Bone marrow (tissue), 2 donors: ENCODE measurements around the gene EVX1.

Experiments
- DNase-seq, 2 donors: peaks; one replicate each; lab custom pipeline; 2025; lab: John Stamatoyannopoulos, UW

EVX1 gene

DNA sequence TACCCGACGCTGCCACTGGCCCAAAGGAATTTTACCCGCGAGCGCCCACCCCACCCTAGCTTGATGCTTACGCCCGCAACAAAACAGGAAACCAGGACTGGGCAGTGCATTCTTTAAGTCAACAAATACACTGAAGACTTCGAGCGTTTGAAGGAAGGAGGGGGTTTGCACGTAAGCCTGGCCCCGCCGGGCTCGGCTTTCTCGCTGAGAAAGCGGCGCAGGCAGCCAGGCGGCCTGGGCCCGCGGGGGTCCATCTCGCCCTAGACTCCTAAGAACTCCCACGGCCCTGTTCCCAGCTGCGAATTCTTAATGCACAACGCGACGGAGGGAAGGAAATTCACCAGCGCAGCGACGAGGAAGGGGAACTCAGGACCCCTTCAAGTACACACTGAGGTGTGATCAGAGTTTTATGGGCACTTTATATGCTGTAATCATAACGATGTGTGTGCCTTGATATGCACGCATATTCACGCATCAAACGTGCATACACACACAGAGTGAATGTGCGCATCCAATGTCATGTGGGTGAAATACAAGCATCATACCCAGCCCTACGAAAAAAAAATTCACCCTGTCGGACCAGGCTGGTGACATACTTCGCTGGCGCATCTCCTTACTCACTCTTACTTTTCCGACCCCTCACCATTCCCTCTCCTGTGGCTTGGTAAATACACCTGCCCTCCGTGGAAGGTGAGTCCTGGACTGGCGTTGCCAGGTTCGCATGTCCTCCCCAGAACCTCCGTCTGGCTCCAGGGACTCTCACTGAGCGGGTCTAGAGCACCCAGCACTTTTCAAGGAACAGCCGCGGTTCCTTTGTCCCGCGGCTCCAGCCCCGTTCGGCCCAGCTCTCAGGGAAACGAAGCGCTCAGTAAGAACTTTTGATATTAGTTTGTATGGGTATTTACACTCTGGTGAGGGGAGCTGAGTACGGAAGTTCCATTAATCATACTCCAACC lies 37.0 kb upstream of the EVX1 start:
- no peak for DNase-seq

DNA sequence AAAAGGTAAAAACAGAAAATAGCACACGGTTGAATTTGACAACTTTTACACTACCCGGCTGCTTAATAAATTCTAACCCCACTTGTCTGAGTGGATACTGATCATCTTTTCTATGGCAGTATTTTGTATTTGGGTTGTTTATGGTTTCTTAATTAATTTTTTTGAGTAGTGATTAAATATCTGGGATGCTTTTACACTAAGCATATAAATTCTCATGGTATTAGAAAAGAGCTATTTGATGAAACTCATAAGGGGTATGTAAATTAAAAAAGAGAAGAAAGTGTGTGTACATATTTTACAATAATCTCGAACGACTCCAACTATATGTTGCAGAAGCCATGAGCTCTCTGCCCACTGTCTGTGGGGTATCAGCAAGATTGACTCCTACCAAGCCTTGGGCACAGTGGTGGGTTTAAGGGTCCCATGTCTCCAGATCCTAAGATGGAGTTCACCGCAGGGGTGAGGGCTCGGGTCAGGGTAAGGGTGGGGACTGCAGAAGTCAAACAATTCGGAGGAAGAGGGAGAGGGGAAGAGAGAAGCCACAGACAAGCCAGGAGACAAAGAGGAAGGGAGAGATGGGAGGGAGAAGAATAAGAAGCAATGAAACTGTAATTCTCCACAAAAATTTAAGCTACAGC lies 35.1 kb upstream of the EVX1 start:
- DNase-seq: no peak

DNA sequence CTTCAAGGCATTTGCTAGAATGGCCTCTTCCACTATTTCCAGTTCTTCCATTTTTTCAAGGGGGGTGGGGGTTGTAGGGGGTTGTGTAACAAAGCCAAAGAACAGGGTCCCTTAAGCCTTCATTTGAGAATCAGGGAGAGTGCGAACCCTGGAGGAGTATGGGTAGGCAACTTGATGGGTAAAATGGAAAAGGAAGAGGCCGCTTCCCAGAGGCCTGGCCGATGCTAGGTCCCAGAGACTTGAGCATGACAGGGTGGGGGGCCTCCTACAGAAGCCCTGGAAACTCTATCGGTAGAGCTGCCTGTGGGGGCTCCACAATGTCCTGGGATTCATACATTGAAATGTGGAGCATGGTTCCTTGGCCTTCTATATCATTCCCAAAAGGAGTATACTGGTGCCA lies 33.6 kb upstream of the EVX1 start:
- DNase-seq: no peak

DNA sequence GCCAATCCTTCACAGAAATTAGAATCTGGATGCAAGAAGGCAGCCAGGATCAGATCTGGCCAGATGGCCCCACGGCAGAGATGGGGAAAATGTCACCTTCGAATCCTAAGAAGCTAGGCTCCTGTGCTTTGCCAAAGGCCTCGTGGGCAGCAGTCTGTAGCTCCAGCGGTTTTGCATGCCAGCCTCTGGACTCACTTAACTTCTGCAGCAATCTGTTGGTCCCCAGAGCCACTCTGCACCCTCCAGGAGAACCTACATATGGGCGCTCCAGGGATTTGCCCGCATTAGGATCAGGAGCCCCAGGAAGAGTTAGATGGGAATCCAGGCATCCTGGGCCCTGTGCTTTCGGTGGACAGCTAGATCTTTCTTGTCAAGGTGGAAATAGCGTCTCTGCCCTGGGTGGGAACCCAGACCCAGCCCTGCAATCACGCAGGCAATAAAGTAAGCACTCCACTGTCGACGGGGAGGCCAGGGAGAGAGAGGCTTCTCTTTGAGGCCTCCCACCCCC lies 32.6 kb upstream of the EVX1 start:
- DNase-seq: no peak

DNA sequence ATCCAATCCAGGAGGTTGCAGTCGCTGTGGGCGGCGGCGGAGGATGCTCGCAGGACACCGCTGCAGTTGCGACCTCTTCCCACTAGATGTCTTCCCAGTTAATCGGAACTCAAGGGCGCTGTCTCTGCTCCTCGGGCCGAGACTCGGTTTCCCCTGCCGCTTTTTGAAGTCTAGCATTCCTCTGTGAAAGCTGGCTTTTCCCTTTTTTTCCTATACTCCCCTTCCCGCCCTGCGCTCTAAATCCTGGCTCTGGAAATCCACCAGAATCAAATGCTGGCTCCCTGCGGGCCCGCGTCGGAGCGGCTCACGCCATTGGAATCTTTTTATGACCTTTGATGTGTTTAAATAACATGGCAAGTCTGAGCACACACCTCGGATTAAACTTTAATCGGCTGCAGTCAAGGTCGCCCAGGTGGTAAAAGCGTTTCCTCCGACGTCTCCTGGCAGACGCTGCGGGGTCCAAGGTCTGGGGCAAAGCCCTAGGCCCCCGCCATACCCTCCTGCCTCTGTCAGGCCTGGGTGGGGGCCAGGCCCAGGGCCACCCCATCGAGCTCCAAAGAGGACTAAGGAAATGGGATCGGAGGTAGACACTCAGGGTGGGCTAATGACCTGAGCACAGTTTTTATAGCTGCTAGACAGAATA lies 32.0 kb upstream of the EVX1 start:
- DNase-seq: peak in 1 of 2 donors; percentile 20

DNA sequence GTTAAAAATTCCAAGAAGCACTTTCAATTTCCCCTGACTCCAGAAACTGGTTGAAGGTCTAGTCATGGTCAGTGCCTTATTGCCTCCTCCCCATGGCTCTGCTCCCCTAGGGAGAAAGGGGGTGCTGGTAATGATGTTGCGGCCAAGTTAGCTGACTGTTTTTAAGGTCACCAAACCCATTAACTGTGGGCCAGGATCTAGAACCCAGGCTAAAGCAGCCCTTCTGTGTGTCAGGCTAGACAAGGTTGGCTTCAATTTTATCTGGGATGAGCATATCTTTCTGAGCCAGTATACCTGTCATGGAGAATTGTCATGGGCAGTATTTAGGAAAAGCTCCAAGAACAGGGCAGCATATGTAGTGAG lies 31.5 kb upstream of the EVX1 start:
- no peak for DNase-seq

DNA sequence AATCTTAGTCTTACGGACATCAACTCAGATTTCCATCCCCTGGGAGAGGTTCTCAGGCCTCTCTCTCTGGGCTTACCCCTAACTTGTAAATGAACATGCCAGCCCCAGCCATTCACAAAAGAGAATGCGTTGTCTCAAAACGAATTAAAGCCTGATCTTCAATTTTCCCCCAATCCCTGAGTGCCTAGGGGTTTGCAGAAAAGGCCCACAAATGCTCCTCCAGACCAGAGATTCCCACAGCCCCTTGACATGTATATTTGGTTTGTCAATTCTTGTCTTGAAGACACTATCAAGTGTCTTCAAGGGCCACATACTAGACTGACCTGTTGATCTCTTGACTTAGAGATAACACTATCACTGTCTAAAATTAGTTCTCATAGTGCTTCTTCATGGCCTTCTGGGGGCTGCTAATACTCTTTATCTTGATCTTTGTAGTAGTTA lies 30.8 kb upstream of the EVX1 start:
- DNase-seq: no peak

DNA sequence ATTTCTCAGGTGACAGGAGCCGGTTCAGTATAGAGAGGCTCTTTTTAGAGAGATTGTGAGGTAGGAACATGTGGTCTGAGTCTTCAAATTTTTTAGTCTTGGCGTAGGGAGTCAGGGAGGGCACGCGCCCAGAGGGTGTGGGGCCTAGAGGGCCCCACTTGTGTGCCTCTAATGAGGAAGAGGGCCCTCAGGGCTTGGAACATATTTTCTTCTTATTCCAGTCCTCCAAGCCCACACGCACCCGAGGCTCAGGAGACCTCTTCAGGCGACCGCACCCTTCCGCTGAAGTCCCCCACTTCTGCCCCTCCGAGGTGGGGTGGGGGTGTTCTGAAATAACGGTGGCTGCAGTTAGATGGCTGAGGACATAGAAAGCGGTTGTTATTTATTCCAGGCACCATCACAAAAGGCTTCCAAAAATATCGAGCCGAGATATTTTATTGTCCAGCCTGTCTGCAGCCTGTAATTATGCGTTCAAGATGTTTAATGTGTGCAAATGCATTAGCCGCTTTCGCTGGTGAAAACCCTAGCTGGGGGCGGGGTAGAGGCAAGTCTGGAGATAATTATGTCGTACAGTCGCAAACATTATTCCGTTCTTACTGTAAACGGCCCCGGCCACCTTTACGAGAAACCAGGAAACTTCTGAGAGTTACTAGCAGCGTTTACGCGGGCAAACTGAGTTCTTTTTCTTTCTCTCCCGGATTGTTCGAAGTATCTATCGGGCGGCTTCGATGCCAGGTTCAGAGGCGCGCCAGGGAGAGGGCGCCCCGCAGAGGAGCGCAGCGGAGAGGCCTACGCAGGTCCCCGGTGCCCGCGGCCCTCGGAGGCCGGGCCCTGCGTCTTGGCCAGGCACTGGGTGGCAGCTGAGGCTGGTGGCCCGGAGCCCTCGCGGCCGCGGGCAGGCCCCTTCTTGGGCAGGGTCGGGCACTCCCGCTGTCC lies 29.8 kb upstream of the EVX1 start:
- no peak for DNase-seq

DNA sequence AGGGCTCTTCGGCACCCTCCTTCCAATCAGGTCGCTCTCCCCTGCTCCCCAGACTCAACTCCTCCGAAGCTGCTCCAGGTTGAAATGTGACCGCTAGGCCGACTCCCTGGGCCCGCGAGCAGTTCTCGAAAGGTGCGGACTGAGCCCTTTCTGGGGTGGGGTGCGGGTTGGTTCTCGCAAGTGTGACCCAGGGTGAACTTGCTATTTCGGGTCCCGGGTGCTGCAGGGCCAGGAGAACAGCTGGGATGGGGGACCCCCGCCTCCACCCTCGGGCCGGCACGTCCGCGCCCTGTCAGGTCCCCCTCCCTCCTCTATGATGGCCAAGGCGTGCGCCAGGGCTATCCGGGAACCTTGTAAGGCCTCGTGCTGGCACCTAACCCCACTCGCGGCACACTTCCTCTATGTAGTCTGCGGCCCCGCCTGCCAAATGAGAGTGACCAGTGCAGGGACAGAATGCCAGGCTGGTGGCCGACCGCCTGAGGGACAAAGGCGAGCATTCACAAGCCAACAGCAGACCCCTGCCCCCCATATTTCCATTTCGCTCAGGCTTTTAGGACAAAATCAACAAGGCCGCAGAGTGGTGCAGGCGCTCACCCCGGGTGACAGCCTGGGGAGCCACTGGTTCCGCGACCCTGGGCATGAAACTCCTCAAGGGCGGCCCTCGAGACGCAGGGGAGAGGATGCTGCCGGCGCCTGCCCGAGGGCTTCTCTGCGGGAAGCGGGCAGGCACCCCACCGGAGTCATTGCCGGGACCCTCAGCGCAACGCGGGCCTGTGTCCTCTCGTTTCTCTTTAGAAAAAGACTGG lies 29.0 kb upstream of the EVX1 start:
- no peak for DNase-seq

DNA sequence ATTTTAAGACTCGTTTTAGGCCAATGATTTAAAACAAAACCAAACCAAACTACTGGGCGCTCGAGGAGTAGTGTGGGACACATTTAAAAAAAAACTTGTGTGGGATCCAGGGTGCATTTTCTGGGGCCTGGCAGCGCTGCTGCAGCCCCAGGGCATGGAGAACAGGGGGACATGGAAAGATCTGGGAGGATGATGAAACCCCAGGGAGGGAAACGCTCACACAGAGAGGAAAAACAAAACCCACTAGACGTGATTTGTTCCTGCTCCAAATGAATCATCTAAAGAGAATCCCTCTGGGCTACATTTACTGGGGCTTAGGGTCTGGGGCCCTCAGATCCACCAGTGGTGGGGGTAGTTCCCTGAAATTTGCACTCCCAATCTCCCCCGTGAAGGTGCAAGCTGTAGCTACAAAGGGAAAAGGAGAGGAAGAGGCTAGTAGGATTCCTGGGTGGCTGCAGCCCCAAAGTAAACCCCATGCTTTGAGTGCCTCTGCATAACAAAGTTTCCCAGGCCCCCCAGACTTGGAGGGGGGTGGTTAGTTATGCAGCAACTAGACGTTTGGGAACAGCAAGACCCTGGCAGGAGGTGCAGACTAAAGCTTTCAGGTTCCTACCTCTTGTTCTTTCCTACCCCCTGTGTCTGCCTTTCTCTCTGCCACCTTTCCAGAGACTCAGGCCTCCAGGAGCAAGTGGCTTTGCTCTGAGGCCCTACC lies 28.2 kb upstream of the EVX1 start:
- no peak for DNase-seq

DNA sequence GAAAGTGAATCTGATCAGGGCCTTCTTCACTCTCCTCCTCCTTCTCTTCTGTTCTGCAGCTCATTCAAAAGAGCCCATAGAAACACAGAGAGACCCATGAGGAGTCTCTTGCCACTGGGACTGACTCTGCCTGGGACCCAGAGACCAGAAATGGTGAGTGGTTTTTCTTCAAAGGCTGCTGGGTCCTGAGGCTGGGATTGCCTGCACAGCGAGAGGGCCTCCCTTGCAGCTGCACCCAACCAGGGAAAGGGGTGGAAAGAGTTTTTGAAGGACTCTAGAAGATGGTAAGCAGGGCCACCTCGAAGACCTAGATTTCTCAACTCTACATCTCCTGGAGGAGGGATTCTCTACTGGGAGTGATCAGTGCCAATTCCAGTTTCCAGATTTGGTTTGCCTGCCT lies 27.2 kb upstream of the EVX1 start:
- no peak for DNase-seq

DNA sequence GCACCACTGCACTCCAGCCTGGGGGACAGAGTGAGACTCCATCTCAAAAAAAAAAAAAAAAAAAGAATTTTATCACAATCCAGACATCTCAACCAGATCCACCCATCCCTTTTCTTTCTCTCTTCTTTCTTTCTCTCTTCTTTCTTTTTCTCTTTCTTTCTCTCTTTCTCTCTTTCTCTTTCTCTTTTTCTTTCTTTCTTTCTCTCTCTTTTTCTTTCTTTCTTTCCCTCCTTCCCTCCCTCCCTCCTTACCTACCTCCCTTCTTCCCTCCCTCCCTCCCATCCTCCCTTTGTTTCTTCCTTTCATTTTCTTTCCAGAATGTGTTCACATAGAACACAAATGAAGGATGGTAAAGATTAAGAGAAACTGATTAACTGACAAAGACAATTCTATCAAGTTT lies 24.7 kb upstream of the EVX1 start:
- no peak for DNase-seq

DNA sequence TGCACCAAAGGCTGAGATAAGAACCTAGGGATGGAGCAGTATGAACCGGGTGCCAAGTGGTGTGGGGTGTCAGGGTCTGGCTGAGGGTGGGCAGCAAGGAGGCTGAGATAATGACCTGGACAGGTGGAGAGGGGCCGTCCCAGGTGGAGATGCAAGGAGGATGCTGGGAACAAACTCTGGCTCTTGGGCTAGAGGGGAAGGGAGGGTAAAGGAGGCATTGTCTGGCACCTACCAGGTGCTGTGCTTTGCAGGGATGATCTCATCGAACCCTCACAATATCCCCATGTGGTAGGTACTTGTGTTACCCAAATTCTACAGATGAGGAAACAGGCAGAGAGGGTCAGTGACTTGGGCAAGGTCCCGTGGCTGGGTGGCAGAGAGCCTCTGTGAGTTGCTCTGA lies 22.8 kb upstream of the EVX1 start:
- no peak for DNase-seq

DNA sequence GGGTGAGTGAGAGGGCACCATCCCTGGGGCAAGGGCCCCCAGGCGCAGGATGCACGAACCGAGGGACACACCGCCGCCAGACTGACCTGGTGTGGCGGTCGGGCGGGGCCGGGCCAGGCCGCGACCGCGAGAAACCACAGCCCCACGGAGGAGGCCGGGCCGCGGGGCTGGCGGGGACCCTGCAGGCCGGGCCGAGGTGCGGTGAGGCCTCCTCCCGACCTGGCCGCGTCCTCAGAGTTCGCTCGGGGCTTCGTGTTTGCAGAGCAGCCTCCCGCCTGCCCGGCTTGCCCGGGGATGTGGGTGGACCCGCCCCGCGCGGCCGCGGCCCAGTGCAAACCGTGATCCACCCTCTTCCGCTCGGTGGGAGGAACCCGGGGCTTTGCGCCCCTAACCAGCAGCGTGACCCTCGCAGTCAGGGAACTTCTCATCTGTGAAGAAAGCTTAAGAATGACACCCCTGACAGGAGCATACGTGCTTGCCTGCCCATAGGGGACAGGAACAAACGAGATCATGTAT lies 22.1 kb upstream of the EVX1 start:
- no peak for DNase-seq

DNA sequence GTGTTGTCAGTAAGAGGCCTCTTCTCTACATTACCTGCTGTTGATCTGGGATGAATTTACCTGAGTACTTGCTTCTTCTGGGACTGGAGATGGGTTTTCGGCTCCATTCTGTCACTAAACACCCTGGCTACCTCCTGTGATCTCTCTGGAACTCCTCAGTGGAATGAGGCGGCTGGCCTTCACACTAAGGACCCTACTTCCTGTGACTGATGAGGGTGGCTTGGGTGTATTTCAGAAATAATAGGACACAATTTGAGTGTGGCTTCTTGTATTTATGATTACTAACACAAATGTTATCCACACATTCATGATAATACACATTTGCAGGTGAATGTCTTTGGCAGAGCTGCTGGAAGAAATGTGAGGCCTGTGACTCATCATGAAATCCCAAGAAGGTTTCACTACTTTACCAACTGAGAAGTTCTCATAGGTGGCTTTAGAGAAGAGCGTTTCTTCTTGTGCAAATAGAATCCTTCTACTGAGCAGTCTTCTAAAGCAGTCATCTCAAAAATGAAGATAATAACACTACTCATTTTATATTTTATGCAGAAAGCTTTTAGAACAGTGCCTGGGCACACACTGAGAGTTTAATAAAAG lies 21.3 kb upstream of the EVX1 start:
- no peak for DNase-seq

DNA sequence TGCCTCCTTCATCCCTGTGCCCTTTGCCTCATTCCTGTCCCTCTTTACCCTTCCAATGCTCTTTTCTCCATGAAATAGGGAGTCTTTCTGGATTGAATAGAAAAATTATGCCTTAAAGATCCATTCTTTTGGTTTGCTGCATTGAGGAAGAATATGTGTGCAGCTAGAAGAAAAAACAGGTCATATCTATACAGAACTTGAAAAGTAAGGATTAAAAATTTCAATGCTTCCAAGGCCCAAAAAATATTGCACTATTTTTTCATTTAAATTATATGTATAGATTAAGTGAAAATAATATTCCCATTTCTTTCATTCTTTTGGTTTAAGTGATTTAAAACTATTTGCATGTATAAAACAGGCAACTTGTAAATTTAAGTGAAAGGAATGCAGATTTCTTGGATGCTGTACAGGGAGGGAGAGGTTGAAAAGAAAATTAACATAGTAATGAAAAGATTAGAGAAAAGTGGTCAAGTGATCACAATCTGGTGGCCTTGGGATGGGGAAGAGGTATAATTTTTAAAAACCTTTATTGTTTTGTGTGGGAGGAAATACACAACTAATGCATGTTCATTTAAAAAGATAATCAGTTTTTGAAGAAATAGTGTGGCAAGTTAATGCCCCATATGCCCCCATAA lies 18.5 kb upstream of the EVX1 start:
- no peak for DNase-seq

DNA sequence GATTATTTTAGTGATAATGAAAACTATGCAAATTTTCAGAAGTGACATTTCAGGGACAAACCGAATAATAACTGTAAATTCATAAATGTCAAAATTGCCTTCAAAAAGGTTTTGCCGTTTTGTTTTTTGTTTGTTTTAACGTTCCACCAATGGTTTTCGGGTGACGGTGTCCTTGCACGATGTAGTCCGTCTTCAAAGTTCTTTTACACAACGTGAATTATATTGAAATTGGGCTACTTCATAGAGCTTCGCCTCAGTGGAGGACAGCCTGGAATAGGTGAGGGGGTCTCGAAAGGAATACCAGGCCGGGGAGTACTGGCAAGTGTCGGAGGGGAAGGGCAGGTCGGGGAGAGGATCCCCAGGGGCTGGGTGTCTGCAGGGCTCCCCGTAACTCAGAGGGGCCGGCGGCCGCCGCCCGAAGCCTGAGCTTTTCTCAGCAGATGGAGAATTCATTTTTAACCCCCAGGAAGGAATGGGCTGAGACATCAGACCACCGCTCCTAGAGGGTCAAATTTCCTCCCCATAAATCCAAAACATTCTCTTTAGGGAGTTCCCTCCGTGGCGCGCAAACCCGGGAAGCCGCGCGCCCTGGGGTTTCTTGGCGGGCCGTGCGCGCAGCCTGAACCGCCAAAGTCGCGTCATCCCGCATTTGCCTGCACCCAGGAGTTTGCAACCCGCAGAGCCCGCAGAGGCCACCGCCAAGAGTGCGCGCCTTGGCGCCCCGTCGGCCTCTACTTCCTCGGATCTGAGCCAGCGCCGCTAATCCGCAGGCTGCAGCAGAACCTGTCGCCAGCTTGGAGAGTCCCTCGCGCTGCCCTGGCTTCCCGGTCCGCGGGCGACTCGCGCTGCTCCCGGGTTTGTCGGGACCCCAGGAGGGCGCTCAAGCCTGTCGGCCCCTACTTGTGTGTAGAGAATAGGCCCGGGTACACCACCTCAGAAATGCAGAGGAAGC lies 17.3 kb upstream of the EVX1 start:
- no peak for DNase-seq

DNA sequence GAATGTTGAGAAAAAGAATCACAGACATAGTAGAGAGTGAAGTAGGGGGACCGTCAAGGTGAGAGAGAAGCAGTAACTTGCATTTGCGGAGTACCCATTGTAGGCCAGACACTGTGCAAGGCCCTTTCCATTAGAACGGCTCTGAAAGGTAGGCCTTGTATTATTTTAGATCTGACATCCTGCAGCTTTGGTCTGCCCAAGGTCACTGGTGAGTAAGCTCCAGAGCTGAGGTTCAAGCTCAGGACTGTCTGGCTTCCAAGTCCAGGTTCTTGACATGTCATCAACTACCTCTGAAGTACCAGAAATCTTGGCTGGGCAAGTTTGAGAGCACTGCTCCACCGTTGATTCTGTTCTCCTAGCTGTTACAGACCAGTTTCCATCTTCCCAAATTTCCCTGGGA lies 13.2 kb upstream of the EVX1 start:
- no peak for DNase-seq
